GM10248 (cell line): ENCODE results near the gene RMDN3.

Experiments
- CTCF ChIA-PET: fragments of 300-600 bp; sonication (Branson Sonifier 250); formaldehyde crosslinking; extraction: SDS; loops from one replicate; lab custom pipeline; 2021; ENCODE audit warnings: antibody characterized with exemption; lab: Yijun Ruan, JAX
- POLR2A ChIA-PET: fragments of 350-650 bp; sonication (Branson Sonifier 250); formaldehyde crosslinking; extraction: SDS; loops from one replicate; lab custom pipeline; 2020; ENCODE audit warnings: antibody characterized with exemption; lab: Yijun Ruan, JAX
- DNase-seq: peaks from one replicate; pipeline ENCODE4 v3.0.0; 2012; ENCODE audit errors: extremely low spot score
- CTCF ChIP-seq: IDR thresholded peaks from 2 replicates; pipeline ENCODE4 v1.5.1; 2012; ENCODE audit warnings: mild to moderate bottlenecking, low read depth; ENCODE audit errors: extremely low read depth, missing control alignments, control extremely low read depth

Gene RMDN3

GRCh38 chr15:40787344-40787841 is 32.3 kb upstream of the RMDN3 start:
- ChIA-PET POLR2A (no interaction called here), CTCF (interaction anchor here (1.3 to 3.3 kb wide), 4 partner anchors 10 to 198 kb away, joined by 4 to 11 read pairs (median 7); partner anchors contain the start of gene VPS18)
- no peak for TF ChIP-seq CTCF
- no peak for DNase-seq

- no peak for DNase-seq
- CTCF ChIA-PET = interaction anchor here (0.8 to 3.3 kb wide), 8 partner anchors 11 to 196 kb away, joined by 3 to 11 read pairs (median 4); partner anchors contain the start of genes VPS18 and ZFYVE19
- TF ChIP-seq CTCF = no peak
- POLR2A ChIA-PET = no interaction called here
These were observed 30.8 kb upstream of the RMDN3 start for GRCh38 chr15:40785814-40786213.

GRCh38 chr15:40785164-40785563 is 30.1 kb upstream of the RMDN3 start:
- ChIA-PET POLR2A (no interaction called here), CTCF (interaction anchor here (0.7 to 3.3 kb wide), 11 partner anchors 12 to 196 kb away, joined by 3 to 11 read pairs (median 4); partner anchors contain the start of genes VPS18 and ZFYVE19)
- no peak for DNase-seq
- no peak for TF ChIP-seq CTCF

GRCh38 chr15:40782609-40783227 is 27.7 kb upstream of the RMDN3 start:
- peak; percentile 95 for TF ChIP-seq CTCF
- POLR2A ChIA-PET = no interaction called here
- DNase-seq = peak; percentile 81
- CTCF ChIA-PET = interaction anchor here (0.6 to 2.6 kb wide), 47 partner anchors 8 to 996 kb away, joined by 3 to 45 read pairs (median 6); partner anchors contain the start of genes C15orf62, CCDC32, DNAJC17 and GCHFR

- CTCF ChIA-PET = interaction anchor here (0.7 to 1.8 kb wide), 4 partner anchors 14 to 118 kb away, joined by 3 to 5 read pairs (median 4); partner anchors contain the start of gene VPS18
- no peak for DNase-seq
- POLR2A ChIA-PET = no interaction called here
- no peak for TF ChIP-seq CTCF
These were observed 21.6 kb upstream of the RMDN3 start for GRCh38 chr15:40776537-40777141.

GRCh38 chr15:40775740-40776536 is 20.9 kb upstream of the RMDN3 start:
- ChIA-PET CTCF (interaction anchor here (1.6 to 1.8 kb wide), 2 partner anchors 82 to 118 kb away, joined by 4 to 5 read pairs; partner anchors contain the start of gene VPS18), POLR2A (no interaction called here)
- DNase-seq = no peak
- no peak for TF ChIP-seq CTCF
